ENCODE data around the gene RNF207.

GRCh38 chr1:6261615-6261995, 55.7 kb downstream of the RNF207 start:
- no peak for TF ChIP-seq CTCF (IDR thresholded peaks at IDR 0.05)
- no peak for TF ChIP-seq POLR2A (IDR thresholded peaks at IDR 0.05)
